Measurements from ENCODE around the gene PELO. TPM values are rescaled to one million over a fixed set of nuclear protein-coding genes. Genes with fewer than 3 reads are reported as not detected.
"Not testable (repeated sequence)": the region's sequence is repeated elsewhere in the genome, so short reads cannot be mapped to it uniquely, and the experiment has no call there.

The PELO gene
- total RNA-seq, 1 donor from 2014 or later, result 44.7 TPM

DNA sequence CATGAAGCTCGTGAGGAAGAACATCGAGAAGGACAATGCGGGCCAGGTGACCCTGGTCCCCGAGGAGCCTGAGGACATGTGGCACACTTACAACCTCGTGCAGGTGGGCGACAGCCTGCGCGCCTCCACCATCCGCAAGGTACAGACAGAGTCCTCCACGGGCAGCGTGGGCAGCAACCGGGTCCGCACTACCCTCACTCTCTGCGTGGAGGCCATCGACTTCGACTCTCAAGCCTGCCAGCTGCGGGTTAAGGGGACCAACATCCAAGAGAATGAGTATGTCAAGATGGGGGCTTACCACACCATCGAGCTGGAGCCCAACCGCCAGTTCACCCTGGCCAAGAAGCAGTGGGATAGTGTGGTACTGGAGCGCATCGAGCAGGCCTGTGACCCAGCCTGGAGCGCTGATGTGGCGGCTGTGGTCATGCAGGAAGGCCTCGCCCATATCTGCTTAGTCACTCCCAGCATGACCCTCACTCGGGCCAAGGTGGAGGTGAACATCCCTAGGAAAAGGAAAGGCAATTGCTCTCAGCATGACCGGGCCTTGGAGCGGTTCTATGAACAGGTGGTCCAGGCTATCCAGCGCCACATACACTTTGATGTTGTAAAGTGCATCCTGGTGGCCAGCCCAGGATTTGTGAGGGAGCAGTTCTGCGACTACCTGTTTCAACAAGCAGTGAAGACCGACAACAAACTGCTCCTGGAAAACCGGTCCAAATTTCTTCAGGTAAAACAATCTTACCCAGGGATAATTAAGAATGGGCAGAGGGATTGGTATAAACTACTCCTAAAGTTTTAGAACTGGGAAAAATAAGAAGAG lies 12.9 kb downstream of the PELO start:
- peak; percentile 67 for DNase-seq (ENCODE audit: low spot score)

DNA sequence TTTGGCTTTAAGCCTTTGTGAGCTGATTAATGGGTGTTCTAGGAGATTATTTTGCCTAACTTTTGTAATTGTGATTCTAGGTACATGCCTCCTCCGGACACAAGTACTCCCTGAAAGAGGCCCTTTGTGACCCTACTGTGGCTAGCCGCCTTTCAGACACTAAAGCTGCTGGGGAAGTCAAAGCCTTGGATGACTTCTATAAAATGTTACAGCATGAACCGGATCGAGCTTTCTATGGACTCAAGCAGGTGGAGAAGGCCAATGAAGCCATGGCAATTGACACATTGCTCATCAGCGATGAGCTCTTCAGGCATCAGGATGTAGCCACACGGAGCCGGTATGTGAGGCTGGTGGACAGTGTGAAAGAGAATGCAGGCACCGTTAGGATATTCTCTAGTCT lies 13.6 kb downstream of the PELO start:
- no peak for DNase-seq (ENCODE audit: low spot score)

DNA sequence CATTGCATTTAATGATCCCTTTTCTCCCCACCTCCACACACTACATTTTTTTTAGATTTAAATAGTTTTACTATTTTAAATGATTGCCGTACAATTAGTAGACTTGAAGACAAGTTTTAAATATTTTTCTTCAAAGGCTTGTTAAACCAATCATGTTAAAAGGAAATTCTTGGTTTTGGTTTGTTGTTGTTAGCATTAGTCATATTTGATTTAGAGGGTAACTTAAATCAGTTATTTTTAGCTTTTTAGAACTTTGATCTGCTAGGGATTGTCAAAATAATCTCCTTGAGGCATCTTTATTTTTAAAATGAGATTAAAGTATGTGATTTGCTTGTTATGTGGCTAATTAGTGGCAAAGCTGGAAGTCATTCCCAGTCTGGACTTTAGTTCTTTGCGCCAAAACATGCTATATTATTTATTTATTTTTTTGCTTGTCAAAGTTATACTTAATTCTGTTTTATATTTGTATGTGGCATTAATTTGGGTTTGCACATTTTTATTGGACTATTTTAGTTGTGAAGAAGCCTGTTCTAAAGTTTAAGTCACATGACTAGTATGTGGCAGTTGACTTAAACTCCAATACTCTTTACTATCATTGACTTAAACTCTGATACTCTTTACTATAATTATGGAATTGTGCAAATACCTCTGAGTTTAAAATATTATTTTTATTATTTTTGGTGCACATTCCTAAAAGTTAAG lies 14.7 kb downstream of the PELO start:
- DNase-seq (ENCODE audit: low spot score), result no peak

DNA sequence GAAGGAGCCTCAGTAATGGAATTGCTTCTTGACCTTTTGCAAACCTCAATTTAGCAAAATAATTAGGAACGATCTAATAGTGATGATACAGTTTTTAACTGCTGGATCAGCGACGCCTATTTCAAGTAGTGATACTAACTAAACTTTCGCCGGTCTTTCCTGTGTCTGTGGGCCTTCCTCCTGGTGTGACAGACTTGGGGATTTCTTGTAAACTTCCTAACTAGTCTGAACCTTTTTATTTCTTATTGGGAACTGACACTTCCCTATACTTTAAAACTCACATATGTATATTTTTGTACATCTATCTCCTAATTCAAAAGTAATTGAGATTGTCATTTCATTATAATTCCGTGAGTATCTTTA lies 15.2 kb downstream of the PELO start:
- DNase-seq (ENCODE audit: low spot score), result no peak

DNA sequence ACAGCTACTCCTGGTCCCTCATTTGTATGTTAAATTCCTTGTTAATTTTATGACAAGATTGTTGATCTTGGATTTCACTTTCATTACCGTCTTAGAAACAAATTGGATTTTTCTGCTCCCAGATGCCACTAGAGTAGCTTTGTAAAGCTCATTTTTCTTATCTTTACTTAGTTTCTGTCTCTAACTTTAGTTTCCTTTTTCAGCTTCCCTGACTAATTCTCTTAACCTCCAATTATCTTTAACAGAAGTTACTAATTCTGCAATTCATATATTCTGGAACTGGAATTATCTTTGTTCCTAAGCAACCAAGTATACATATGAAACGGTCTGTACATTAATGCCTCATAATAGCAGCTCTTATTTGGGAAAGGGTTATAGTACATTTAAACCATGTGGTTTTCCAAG lies 16.7 kb downstream of the PELO start:
- no peak for DNase-seq (ENCODE audit: low spot score)

DNA sequence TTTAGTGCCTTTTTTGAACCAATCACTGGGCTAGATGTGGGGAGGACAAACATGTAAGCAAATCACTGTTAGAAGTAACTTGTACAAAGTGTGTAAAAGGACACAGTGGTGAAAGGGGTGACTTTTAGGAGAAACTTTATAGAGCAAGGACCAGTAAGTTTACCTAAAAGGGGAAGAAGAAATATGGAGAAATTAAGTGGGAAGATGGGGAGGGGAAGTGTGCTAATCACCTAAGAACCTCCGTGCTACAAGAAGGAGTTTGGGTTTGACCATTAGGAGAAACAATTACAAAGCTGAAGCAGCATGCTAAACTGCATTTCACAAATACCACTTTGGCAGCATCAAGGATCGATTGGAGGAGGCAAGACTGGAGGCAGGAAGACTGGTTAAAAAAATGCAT lies 17.3 kb downstream of the PELO start:
- DNase-seq (ENCODE audit: low spot score), result no peak

DNA sequence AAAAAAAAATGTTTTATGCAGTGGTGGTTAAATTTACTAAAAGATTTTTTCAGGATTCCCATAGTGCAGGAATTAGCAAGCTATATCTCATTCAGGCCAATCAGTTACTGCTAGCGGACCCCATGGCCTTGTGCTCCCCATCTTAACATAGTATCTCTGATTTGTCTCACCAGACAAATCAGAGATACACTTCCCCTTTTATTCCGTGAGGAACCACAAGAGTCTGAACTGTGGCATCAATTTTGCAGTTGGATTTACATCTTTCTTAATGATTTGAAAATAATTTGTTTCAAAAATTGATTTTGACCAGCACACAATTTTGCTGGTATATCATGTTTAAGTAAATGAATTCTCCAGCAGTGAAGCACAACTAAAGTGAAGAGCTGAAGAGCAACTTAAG lies 17.9 kb downstream of the PELO start:
- DNase-seq (ENCODE audit: low spot score), result no peak

DNA sequence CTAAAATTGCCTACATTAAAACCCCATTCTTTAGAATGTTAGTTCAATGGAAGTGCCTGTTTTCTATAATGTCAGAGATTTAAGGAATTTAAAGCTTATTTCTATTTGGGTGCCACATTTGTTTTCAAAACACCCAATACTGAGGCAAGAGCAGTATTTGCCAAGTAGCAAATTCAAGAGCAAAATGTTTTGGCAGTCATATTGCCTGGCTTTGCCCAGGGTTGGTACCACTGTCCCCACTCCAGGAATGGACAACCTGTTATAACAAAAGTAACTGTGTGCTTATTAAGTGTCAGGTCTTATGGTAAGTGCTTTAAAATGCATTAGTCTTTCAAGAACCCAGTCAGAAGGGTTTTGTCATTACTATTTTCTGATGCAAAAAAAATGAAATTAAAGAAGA lies 19.3 kb downstream of the PELO start:
- DNase-seq (ENCODE audit: low spot score), result no peak

DNA sequence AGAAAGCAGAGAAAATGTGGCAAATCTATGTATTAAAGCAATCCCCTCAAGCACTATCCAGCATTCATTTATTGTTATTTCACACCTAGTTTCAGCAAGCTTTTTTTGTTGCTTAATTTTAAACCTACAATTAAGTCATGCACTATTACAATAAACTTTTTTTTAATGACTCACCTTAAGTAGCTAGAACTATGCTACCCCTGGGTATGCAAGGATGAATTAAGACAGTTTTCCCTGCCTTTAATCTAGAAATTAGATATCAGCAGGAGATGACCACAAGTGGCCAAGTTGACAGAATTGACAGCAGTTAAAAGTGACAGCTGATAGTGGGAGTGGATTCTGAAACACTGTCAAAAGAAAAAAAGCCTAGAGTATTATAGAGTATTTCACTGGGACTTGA lies 20.0 kb downstream of the PELO start:
- no peak for DNase-seq (ENCODE audit: low spot score)

DNA sequence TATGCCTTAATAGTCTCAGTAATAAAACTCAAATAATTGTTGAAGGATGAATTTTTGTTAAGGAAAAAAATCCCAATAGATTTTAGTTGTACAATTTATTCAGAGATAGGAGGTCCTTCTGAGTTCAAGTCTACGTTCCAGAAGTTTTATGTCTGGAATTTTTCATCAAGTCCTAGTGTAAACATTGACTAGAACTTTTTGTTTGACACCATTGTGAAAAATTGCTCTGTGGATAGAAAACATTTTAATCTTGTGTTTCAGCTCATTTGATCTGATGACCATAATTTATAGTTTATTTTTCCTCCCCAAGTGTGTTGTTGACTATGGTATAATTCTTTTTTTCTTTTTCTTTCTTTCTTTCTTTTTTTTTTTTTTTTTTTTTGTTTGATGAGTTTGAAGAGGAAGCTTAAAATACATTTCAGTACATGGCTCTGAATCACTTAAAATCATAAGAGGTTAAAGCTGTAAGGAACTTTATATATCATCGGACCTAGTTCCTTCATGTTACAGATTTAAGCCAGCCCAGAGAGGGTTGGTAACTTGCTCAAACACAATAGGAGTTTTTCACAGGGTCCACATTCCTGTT lies 20.7 kb downstream of the PELO start:
- DNase-seq (ENCODE audit: low spot score), result no peak

DNA sequence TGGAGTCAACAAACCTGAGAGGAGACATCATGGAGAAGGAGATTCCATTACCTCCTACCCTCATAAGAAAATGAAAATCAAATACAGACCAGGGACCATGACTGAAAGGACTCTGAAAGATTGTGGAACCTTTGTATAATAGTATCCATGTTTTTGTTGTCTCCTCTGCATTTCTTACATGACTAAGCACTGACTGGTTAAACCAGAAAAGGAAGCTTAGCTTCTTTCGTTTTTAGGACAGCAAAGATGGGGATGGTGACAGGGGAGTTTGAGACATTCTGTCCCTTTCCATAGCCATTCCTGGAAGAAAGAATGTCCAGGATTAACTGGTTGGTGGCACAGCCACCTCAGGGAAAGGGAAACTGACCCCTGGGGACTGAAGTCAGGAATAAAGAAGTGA lies 22.2 kb downstream of the PELO start:
- DNase-seq (ENCODE audit: low spot score), result no peak

DNA sequence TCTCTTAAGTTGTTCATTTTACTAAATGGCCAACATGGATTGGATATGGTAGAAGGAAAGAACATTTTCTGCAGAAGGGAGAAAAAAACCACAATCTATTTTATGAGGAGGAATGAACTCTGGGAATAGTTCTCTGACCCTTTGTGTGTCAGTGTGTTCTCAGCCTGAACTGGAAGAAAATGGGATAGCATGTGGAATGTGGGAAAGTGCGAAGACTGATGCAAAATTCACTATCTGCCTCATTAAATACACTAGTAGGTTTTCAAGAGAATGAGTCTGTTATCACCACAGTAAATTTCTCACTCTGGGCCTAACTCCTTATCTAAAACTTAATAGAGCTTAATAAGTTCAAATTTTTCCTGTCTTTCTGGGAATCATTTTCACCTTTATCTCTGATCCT lies 22.7 kb downstream of the PELO start:
- DNase-seq (ENCODE audit: low spot score), result no peak

DNA sequence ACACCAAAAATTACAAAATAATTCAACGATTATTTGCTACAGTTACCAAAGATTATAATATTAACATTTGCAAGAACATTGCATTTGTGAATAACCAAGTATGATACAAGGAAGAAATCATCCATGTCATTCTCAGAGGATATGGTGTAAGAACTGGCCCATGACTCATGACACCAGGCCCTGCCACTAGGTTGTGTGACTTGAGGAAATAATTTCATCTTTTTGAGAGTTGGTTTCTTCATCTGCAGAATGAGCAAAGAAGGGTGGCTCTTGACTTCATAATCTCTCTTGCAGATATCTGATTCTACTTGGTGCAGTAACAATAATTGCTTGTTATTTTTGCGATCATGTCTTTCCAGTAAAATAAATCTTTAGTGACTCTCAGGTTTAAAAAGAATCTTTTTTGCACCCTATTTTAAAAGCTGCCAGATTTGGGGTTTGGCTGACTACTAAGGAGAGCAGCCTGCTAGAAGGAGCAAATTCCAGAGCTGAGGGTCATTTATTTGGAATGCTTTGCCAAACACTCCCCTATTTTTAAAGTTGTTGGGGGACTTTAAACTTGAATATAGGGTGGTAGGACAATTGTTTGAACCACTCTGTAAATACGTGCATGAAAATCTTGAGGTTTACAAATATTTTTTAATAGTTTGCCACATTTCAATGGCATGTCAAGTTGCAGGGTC lies 23.5 kb downstream of the PELO start:
- no peak for DNase-seq (ENCODE audit: low spot score)

DNA sequence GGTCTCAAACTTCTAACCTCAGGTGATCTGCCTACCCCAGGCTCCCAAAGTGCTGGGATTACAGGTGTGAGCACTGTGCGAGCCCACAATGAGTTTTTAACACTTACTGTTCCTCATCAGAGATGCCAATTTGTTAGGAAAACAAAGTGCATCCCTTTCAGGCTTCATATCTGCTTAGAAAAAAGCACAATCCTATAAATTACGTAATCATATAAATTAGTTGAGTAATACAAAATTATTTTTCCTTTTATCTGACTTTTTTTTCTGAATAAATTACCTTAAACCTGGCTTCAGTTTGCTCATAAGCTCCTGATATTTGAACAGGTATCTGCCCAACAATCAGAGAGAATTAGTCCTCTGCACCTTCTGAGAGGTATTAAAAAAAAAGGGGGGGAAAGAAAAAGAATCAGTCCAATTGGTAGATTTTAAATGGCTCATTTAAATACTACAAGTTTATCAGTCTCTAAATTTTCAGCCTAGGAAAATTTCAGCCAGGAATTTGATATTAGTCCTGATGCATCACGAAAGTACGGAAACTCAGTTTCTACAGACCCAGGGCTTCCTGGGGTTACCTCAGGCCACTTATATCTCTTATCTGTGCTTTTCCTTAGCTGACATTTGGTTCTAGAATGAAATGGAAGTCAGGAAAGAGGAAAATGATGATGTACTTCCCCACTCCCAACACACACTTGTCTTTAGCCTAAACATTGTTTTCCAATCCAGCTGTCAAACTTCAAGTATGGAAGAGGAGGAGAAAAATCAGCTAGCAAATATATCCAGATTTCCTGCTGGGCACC lies 26.8 kb downstream of the PELO start:
- no peak for DNase-seq (ENCODE audit: low spot score)

DNA sequence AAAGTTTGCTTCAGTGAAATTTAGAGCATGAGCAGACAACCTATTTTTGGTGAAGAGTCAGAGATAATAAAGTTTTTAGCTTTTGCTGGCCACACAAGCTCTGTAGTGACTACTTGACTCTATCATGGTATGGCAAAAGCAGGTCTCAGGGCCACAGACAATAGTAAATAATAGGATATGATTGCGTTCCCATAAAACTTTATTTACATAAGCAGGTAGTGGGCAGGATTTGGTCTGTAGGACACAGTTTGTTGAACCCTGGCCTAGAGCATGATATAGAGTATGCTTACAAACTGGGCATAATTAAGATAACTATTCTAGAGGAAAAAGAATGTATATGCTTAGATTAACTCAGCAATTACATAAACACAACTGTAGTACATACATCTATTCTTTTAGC lies 30.1 kb downstream of the PELO start:
- DNase-seq (ENCODE audit: low spot score), result no peak

DNA sequence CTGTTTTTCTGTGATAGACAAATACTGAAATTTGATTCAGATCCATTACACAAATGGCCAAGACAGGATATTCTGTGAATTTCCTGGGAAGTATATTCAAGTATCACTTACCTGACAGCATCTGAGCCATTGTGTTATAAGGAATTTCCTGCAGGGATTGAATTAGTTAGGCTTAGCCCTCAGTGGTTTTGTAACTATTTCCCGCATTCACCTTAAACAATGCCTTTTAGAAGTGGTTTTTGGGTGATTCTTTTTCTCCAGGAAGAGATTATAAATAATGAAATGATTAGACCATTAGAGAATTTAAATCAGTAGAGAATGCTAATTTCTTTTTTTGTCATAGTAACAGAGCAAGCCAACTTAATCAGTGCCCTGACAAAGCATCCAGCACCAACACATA lies 30.6 kb downstream of the PELO start:
- no peak for DNase-seq (ENCODE audit: low spot score)

DNA sequence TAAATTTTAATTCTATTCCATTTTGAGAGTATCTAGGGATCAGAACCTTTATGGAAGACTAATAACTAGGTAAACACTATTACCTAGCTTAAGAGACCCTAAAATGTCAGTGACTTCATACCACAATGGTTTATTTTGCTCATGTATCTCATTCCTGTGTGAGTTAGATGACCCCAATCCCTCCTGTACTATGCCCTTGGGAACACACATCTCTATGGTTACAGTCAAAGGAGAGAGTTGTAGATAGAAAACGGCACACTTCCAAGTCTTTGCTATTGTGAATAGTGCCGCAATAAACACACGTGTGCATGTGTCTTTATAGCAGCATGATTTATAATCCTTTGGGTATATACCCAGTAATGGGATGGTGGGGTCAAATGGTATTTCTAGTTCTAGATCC lies 31.1 kb downstream of the PELO start:
- DNase-seq (ENCODE audit: low spot score), result not testable (repeated sequence)

DNA sequence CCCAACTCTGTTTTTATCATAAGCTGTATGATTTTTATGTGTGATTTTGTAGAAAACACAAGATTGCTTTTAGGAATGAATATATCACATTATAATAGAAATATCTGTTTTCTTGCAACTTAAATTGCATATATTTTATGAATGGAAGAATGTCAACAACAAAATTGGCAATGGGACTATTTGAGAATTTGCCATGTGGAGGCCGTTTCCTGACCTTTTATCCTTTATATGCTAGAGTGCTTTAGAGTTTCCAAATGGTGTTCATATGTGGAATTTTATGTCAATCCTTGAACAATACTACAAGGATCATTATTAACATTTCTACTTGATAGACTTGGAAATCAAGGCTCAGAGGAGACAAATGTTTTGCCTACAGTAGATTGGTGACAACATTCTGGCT lies 34.2 kb downstream of the PELO start:
- DNase-seq (ENCODE audit: low spot score), result no peak

DNA sequence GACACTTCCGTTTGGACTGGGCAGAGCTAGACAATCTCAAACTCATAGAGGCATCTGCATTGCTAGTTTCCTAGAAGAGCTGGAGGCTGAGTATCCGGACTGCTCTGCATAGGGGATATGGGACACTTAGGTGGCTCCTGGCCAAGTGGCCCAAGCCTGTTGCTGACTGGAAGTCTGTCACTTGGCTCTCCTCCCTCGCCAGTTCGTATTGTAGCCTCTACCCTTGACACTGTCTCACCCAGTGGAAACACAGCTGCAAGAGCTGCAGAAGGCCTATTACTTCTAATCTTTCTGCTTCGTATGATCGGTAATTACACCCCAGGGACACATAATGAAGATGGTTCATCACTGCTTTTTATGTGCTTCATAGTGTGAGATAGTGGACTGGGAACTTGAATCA lies 34.7 kb downstream of the PELO start:
- no peak for DNase-seq (ENCODE audit: low spot score)

DNA sequence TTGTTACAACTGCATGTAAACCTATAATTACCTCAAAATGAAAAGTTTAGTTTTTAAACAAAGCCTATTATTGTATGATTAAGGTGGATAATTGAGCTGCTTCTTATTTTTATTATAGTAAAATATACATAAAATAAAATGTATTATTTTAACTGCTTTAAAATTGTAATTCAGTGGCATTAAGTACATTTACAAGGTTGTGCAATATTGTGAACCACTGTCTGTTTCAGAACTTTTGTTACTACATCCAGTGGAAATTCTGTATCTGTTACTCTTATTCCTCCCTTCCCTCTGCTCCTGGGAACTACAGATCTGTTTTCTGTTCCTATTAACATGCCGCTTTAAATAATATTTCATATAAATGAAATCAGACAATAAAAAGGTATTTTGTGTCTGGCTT lies 37.1 kb downstream of the PELO start:
- no peak for DNase-seq (ENCODE audit: low spot score)

DNA sequence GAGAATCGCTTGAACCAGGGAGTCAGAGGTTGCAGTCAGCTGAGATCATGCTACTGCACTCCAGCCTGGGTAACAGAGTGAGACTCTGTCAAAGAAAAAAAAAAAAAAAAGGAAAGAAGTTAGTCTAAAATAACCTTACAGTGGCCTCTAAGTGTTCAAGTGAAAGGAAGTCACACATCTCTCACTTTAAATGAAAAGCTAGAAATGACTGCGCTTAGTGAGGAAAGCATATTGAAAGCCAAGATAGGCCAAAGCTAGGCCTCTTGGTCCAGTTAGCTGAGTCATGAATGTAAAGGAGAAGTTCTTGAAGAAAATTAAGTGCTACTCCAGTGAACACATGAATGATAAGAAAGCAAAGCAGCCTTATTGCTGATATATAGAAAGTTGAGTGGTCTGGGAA lies 38.1 kb downstream of the PELO start:
- DNase-seq (ENCODE audit: low spot score), result no peak

DNA sequence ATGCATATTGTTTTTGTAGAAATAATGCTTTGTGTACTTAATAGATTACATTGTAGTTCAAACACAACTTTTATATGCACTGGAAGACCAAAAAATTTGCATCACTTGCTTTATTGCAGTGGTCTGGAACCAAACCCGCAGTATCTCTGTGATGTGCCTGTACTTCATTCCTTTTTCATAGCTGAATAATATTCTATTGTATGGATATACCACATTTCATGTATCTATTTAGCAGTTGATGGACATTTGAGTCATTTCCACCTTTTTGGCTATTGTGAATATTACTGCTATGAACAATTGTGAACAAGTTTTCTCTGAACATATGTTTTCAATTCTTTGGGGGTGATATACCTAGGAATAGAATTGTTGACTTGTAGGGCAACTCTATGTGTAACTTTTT lies 40.1 kb downstream of the PELO start:
- no peak for DNase-seq (ENCODE audit: low spot score)
